IMR-90 (cell line): ENCODE measurements around the gene MCM3AP. TPM values are rescaled to one million over a fixed set of nuclear protein-coding genes. Genes with fewer than 3 reads are reported as not detected.

Experiments
- ATAC-seq: fragments of 200-7000 bp; cut with Tn5 transposase; 2 replicates; pipeline ENCODE4 v1.9.1; 2020; ENCODE audit warnings: low read depth, mild to moderate bottlenecking, moderate library complexity
- BruUV-seq: library from RNA; stranded (reverse); fragments of 400-500 nt; replicated peaks from 2 replicates; lab custom pipeline; 2021; lab: Mats Ljungman, UMichigan
- CTCF ChIA-PET: fragments of 300-600 bp; formaldehyde crosslinking; extraction: SDS; loops from one replicate; lab custom pipeline; 2021; ENCODE audit warnings: antibody characterized with exemption; lab: Yijun Ruan, JAX
- POLR2A ChIA-PET: fragments of 300-600 bp; sonication (Branson Sonifier 250); formaldehyde crosslinking; loops from one replicate; lab custom pipeline; 2022; ENCODE audit warnings: antibody characterized with exemption; ENCODE audit not compliant: unreplicated experiment; lab: Charles Lee
- DNase-seq: peaks from one replicate; pipeline ENCODE4 v3.0.0; 2013
- H2AFZ ChIP-seq: replicated peaks from 2 replicates; pipeline ENCODE3; 2013; ENCODE audit warnings: low read length, mild to moderate bottlenecking; ENCODE audit not compliant: poor library complexity
- H2AK5ac ChIP-seq: 2 replicates; pipeline ENCODE4 v1.6.1; 2013; ENCODE audit warnings: low read depth, low read length, inconsistent platforms
- H2AK9ac ChIP-seq: replicated peaks from 2 replicates; pipeline ENCODE3; 2013; ENCODE audit warnings: mild to moderate bottlenecking, low read depth, low read length, moderate library complexity; ENCODE audit not compliant: poor library complexity
- H2BK120ac ChIP-seq: 2 replicates; pipeline ENCODE4 v1.6.1; 2013; ENCODE audit warnings: low read depth, low read length, inconsistent platforms
- H2BK15ac ChIP-seq: 3 replicates; pipeline ENCODE4 v1.6.1; 2013; ENCODE audit warnings: low read depth, low read length, inconsistent platforms
- H2BK20ac ChIP-seq: 2 replicates; pipeline ENCODE4 v1.6.1; 2013; ENCODE audit warnings: low read depth, mild to moderate bottlenecking, inconsistent platforms, low read length, moderate library complexity
- H2BK5ac ChIP-seq: 2 replicates; pipeline ENCODE4 v1.6.1; 2013; ENCODE audit warnings: mild to moderate bottlenecking, low read depth, low read length, inconsistent platforms; ENCODE audit not compliant: poor library complexity, severe bottlenecking
- H3K14ac ChIP-seq: replicated peaks from 2 replicates; pipeline ENCODE4 v1.6.1; 2013; ENCODE audit warnings: low read depth, low read length, inconsistent platforms
- H3K18ac ChIP-seq: 2 replicates; pipeline ENCODE4 v1.6.1; 2013; ENCODE audit warnings: low read depth, low read length, control low read depth
- H3K23ac ChIP-seq: 2 replicates; pipeline ENCODE4 v1.6.1; 2013; ENCODE audit warnings: low read depth, low read length, inconsistent platforms
- H3K27ac ChIP-seq: 2 replicates; pipeline ENCODE4 v1.5.1; 2013; ENCODE audit warnings: mild to moderate bottlenecking, control low read depth, low read length; ENCODE audit not compliant: insufficient read depth
- H3K27me3 ChIP-seq: 2 replicates; pipeline ENCODE4 v1.6.1; 2013; ENCODE audit warnings: low read length; ENCODE audit not compliant: control insufficient read depth, insufficient read depth
- H3K36me3 ChIP-seq: 2 replicates; pipeline ENCODE4 v1.6.1; 2013; ENCODE audit warnings: low read length, mixed read lengths; ENCODE audit not compliant: control insufficient read depth, insufficient read depth
- H3K4ac ChIP-seq: 2 replicates; pipeline ENCODE4 v1.6.1; 2013; ENCODE audit warnings: low read depth, low read length, inconsistent platforms
- H3K4me1 ChIP-seq: 2 replicates; pipeline ENCODE4 v1.6.1; 2013; ENCODE audit warnings: low read length, mixed read lengths; ENCODE audit not compliant: control insufficient read depth, insufficient read depth
- H3K4me2 ChIP-seq: 2 replicates; pipeline ENCODE4 v1.6.1; 2013; ENCODE audit warnings: low read depth, mild to moderate bottlenecking, control low read depth, low read length, moderate library complexity
- H3K4me3 ChIP-seq: 2 replicates; pipeline ENCODE4 v1.5.1; 2013; ENCODE audit warnings: low read depth, mild to moderate bottlenecking, control low read depth, low read length, moderate library complexity; ENCODE audit not compliant: insufficient read depth
- H3K56ac ChIP-seq: 2 replicates; pipeline ENCODE4 v1.6.1; 2013; ENCODE audit warnings: low read length, inconsistent platforms; ENCODE audit not compliant: insufficient read depth; ENCODE audit errors: extremely low read depth
- H3K79me1 ChIP-seq, 2 experiments: 2 replicates each; pipeline ENCODE4 v1.6.1; 2013; ENCODE audit warnings: low read length in 2 of 2, inconsistent platforms in 1 of 2, low read depth in 1 of 2
- H3K9ac ChIP-seq: 2 replicates; pipeline ENCODE4 v1.6.1; 2013; ENCODE audit warnings: low read depth, low read length, control low read depth
- H3K9me1 ChIP-seq: 2 replicates; pipeline ENCODE4 v1.6.1; 2013; ENCODE audit warnings: low read length, inconsistent platforms; ENCODE audit not compliant: insufficient read depth
- H3K9me3 ChIP-seq: 2 replicates; pipeline ENCODE4 v1.6.1; 2013; ENCODE audit warnings: low read length; ENCODE audit not compliant: control insufficient read depth, insufficient read depth
- H4K20me1 ChIP-seq: 2 replicates; pipeline ENCODE4 v1.6.1; 2013; ENCODE audit warnings: low read length, inconsistent platforms; ENCODE audit not compliant: insufficient read depth
- H4K5ac ChIP-seq: 2 replicates; pipeline ENCODE4 v1.6.1; 2013; ENCODE audit warnings: mild to moderate bottlenecking, low read depth, low read length, control low read depth
- H4K8ac ChIP-seq, 2 experiments: 2 replicates each; pipeline ENCODE4 v1.6.1; 2013; ENCODE audit warnings: low read depth in 2 of 2, low read length in 2 of 2, control low read depth in 1 of 2, inconsistent platforms in 1 of 2
- H4K91ac ChIP-seq: 2 replicates; pipeline ENCODE4 v1.6.1; 2013; ENCODE audit warnings: low read depth, low read length, inconsistent platforms; ENCODE audit not compliant: insufficient read depth
- BHLHE40 ChIP-seq: fragments of 150-350 bp; IDR thresholded peaks from 2 replicates; pipeline ENCODE4 v1.6.1; 2016; ENCODE audit warnings: mild to moderate bottlenecking, low read depth, low read length
- CHD1 ChIP-seq: IDR thresholded peaks from 2 replicates; pipeline ENCODE4 v1.6.1; 2012; ENCODE audit warnings: low read depth, low read length, improper control_type of control experiment
- CTCF ChIP-seq: conservative IDR thresholded peaks from 2 replicates; pipeline ENCODE4 v1.5.1; 2012; ENCODE audit warnings: mild to moderate bottlenecking, low read depth, low read length, improper control_type of control experiment
- ELK1 ChIP-seq: fragments of 150-350 bp; IDR thresholded peaks from 2 replicates; pipeline ENCODE4 v1.6.1; 2016; ENCODE audit warnings: low read depth, mild to moderate bottlenecking, low read length, moderate library complexity, borderline replicate concordance
- FOS ChIP-seq: fragments of 150-350 bp; IDR thresholded peaks from 2 replicates; pipeline ENCODE4 v1.6.1; 2016; ENCODE audit warnings: low read depth, low read length
- MAFK ChIP-seq: IDR thresholded peaks from 2 replicates; pipeline ENCODE4 v1.6.1; 2012; ENCODE audit warnings: low read depth, low read length, improper control_type of control experiment
- MAZ ChIP-seq: IDR thresholded peaks from 2 replicates; pipeline ENCODE4 v1.6.1; 2012; ENCODE audit warnings: low read depth, mild to moderate bottlenecking, low read length, improper control_type of control experiment, moderate library complexity, borderline replicate concordance
- MXI1 ChIP-seq: IDR thresholded peaks from 2 replicates; pipeline ENCODE4 v1.6.1; 2012; ENCODE audit warnings: low read depth, mild to moderate bottlenecking, low read length, moderate library complexity, borderline replicate concordance
- NFE2L2 ChIP-seq: fragments of 150-350 bp; IDR thresholded peaks from 2 replicates; pipeline ENCODE4 v1.6.1; 2016; ENCODE audit warnings: low read depth, mild to moderate bottlenecking, low read length
- POLR2A ChIP-seq: IDR thresholded peaks from 2 replicates; pipeline ENCODE4 v1.6.1; 2012; ENCODE audit warnings: mild to moderate bottlenecking, low read depth, low read length
- RAD21 ChIP-seq: IDR thresholded peaks from 2 replicates; pipeline ENCODE4 v1.6.1; 2012; ENCODE audit warnings: low read length, improper control_type of control experiment
- RFX5 ChIP-seq: IDR thresholded peaks from 2 replicates; pipeline ENCODE4 v1.8.0; 2012; ENCODE audit warnings: low read depth, mild to moderate bottlenecking, low read length, moderate library complexity
- SMC3 ChIP-seq: fragments of 150-350 bp; IDR thresholded peaks from 2 replicates; pipeline ENCODE4 v1.6.1; 2016; ENCODE audit warnings: low read depth, mild to moderate bottlenecking, antibody characterized with exemption, low read length, moderate library complexity
- WGBS, 2 experiments: methylation state at CpG; one replicate each; pipeline versions ENCODE4 v1.1.5 to v1.1.7; 2013; ENCODE audit warnings: missing lambda C conversion rate in 2 of 2; ENCODE audit not compliant: insufficient read length in 1 of 2; ENCODE audit errors: extremely low coverage in 2 of 2; 5-methylcytosine and 5-hydroxymethylcytosine counted together
- dilution Hi-C: fragments of 300-500 bp; cut with HindIII; formaldehyde crosslinking; loops from one replicate; pipeline ENCODE4 v1.14.3; 2018; ENCODE audit warnings: low sequenced_read_pairs; ENCODE audit not compliant: unreplicated experiment
- in situ Hi-C: fragments of 300-500 bp; cut with MboI; formaldehyde crosslinking; loops from 3 replicates; pipeline ENCODE4 v1.14.3; 2019; ENCODE audit warnings: low sequenced_read_pairs, inconsistent platforms, mixed read lengths
- intact Hi-C: fragments of 100-400 bp; cut with micrococcal nuclease; formaldehyde crosslinking; loops from 2 replicates; pipeline ENCODE4 v1.10.0; 2022
- polyA plus RNA-seq, 3 experiments: library from polyadenylated mRNA; depleted of rRNA; stranded (reverse); fragments of >200 nt; gene quantifications; 2 replicates each; pipeline ENCODE4 v1.2.3, GENCODE V29; 2012; ENCODE audit warnings: low replicate concordance in 1 of 3
- total RNA-seq: library from RNA; depleted of rRNA; stranded (reverse); fragments of >200 nt; gene quantifications from 2 replicates; pipeline ENCODE4 v1.2.3, GENCODE V29; 2012

Gene MCM3AP
- total and polyA plus RNA-seq, 2 of the 4 experiments (the other 2 are of a cell fraction) = 46.5 to 63.1 TPM

- no peak overlapping the region for H4K8ac ChIP-seq
- intact Hi-C loops (no loop called here), in situ Hi-C loops (no loop called here), dilution Hi-C loops (no loop called here)
- H3K4me2 ChIP-seq = no peak overlapping the region
- peaks cover 18% of the 10 kb centered on the region for H4K20me1 ChIP-seq
- no peak overlapping the region for H2BK15ac ChIP-seq
- no peak overlapping the region for H3K27ac ChIP-seq
- H3K27me3 ChIP-seq = no peaks in the 10 kb centered on the region
- H2AFZ ChIP-seq = no peak overlapping the region
- ATAC-seq (no peak; the same call in 1 of the 2 replicates), DNase-seq (no peak)
- peaks cover 67% of the 10 kb centered on the region for H3K36me3 ChIP-seq
- no peak overlapping the region for H3K4me3 ChIP-seq
- H3K9me3 ChIP-seq = no peaks in the 10 kb centered on the region
- H3K4ac ChIP-seq = no peak overlapping the region
- ChIA-PET POLR2A (no interaction called here), CTCF (no interaction called here)
- no TSS peak for BruUV-seq
- 88% methylated on average over 17 of the region's 26 CpGs; no CpG with 5 or more reads in 1 of the 2 experiments for WGBS, 2 experiments
- H3K9me1 ChIP-seq = no peaks in the 10 kb centered on the region
- TF ChIP-seq RFX5 = no peak
- TF ChIP-seq MXI1 = no peak
- no peak for TF ChIP-seq BHLHE40
- no peak for TF ChIP-seq MAZ
- no peak for TF ChIP-seq MAFK
- TF ChIP-seq RAD21 = no peak
- TF ChIP-seq CHD1 = no peak
- no peak for TF ChIP-seq SMC3
- no peak for TF ChIP-seq POLR2A
- no peak for TF ChIP-seq CTCF
- TF ChIP-seq ELK1 = no peak
- TF ChIP-seq FOS = no peak
- no peak for TF ChIP-seq NFE2L2
- H3K14ac ChIP-seq = no peak overlapping the region
- H3K79me1 ChIP-seq = peaks cover 7 to 33% of the 10 kb centered on the region in 2 experiments
- H3K4me1 ChIP-seq = no peaks in the 10 kb centered on the region
- no peak overlapping the region for H2AK5ac ChIP-seq
- no peak overlapping the region for H3K9ac ChIP-seq
- H3K23ac ChIP-seq = no peak overlapping the region
- no peak overlapping the region for H4K91ac ChIP-seq
- no peak overlapping the region for H2BK5ac ChIP-seq
- H3K18ac ChIP-seq = no peak overlapping the region
- H2AK9ac ChIP-seq = no peak overlapping the region
- no peak overlapping the region for H2BK120ac ChIP-seq
- H3K56ac ChIP-seq = no peak overlapping the region
- no peak overlapping the region for H2BK20ac ChIP-seq
- no peak overlapping the region for H4K5ac ChIP-seq
These were observed 19.5 kb downstream of the MCM3AP start for GRCh38 chr21:46265736-46266525.
